ENCODE results near the gene LINGO4.

- TF ChIP-seq CTCF (IDR thresholded peaks at IDR 0.05) (no peak), POLR2A (IDR thresholded peaks at IDR 0.05) (no peak), POLR2AphosphoS5 (IDR thresholded peaks at IDR 0.05) (no peak), EP300 (IDR thresholded peaks at IDR 0.05) (no peak)
Observed at GRCh38 chr1:151849871-151850270, 44.7 kb upstream of the LINGO4 start.
